Thyroid gland (tissue), 4 donors: Measurements from ENCODE around the gene KRT34. TPM values are rescaled to one million over a fixed set of nuclear protein-coding genes. Genes with fewer than 3 reads are reported as not detected.

Source experiments
- DNase-seq, 2 donors: peaks; one replicate each; pipeline ENCODE4 v3.0.0-alpha.2; 2019
- H3K27ac ChIP-seq, 3 donors: fragments of 200-600 bp; sonication (generic); 1 replicate in 2 of 3; 2 replicates in 1 of 3; pipeline ENCODE4 v1.5.1; 2016 to 2019; ENCODE audit warnings: mild to moderate bottlenecking in 1 of 3, moderate library complexity in 1 of 3
- H3K27me3 ChIP-seq: fragments of 200-600 bp; sonication (generic); one replicate; pipeline ENCODE4 v1.5.1; 2019
- H3K36me3 ChIP-seq, 2 donors: fragments of 200-600 bp; sonication (generic); one replicate each; pipeline ENCODE4 v1.5.1; 2016 to 2019
- H3K4me1 ChIP-seq, 2 donors: fragments of 200-600 bp; sonication (generic); one replicate each; pipeline ENCODE4 v1.5.1; 2017 to 2019
- H3K4me3 ChIP-seq, 3 donors: fragments of 200-600 bp; sonication (generic); replicated peaks in 1 of 3; 1 replicate in 2 of 3; 2 replicates in 1 of 3; pipeline ENCODE4 v1.5.1; 2016; ENCODE audit warnings: mild to moderate bottlenecking in 1 of 3
- H3K9me3 ChIP-seq: fragments of 200-600 bp; sonication (generic); one replicate; pipeline ENCODE4 v1.5.1; 2017
- POLR2A ChIP-seq, 2 donors: fragments of 450-650 bp; IDR thresholded peaks; one replicate each; pipeline ENCODE4 v1.6.1; 2017; ENCODE audit warnings: antibody characterized with exemption in 2 of 2, mild to moderate bottlenecking in 2 of 2, moderate library complexity in 1 of 2
- WGBS, 2 donors: methylation state at CpG; one replicate each; pipeline ENCODE4 v1.1.5; 2017; 5-methylcytosine and 5-hydroxymethylcytosine counted together
- intact Hi-C: fragments of 100-400 bp; cut with DNase I; formaldehyde crosslinking; loops from one replicate; pipeline ENCODE4 v1.15.1; 2023
- total RNA-seq, 4 donors: library from RNA; depleted of rRNA; stranded (reverse); fragments of >200 nt; gene quantifications; one replicate each; pipeline ENCODE4 v1.2.3, GENCODE V29; 2016
- TF ChIP-seq, protein P1 (sequence below), 6 experiments: fragments of 200-600 bp in 3 of 6; fragments of 450-650 bp in 3 of 6; sonication (generic) in 3 of 6; IDR thresholded peaks; one replicate each; pipeline ENCODE4 v1.5.1; 2016 to 2019; ENCODE audit warnings: antibody characterized with exemption in 6 of 6, mild to moderate bottlenecking in 2 of 6, inconsistent platforms in 1 of 6, moderate library complexity in 1 of 6

KRT34 gene
- total RNA-seq, 4 donors from 2014 or later: not detected

DNA sequence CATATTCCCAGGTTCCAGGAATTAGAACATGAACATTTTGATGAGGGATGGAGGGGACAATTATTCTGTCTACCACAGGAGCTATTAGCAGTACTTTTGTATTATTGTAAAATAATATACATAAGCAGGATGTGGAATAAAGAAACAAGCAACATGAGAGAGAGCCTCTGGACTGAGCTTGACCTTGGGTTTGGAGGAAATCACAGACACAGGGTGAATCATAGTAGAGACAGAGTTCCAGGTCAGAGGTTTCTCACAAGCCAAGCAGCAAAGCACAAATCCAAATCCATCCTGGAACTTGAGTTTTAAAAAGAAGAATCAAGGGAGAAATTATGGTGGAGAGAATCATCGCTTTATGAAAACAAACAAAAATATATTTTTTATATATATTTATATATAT, 10.2 kb upstream of the KRT34 start:
- WGBS, 2 donors: 94 to 95% methylated on average over 1 of the region's 1 CpG

DNA sequence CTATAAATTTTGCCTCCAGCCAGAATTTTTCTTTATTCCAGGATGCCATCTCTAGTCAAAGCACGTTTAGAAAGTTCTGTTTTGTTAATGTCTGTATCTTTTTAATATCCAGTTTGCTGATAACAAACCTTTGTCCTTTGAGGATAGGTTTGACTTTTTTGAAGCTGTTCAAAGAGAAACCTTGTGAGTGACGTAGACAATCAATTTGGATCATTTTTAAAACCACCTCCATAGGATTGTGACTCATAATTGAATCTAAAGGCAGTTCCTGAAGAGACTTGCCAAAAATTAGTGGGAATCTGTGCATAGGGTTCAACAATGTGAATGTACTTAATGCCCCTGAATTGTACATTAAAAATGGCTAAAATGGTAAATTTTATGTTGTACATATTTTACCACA, 9.4 kb upstream of the KRT34 start:
- H3K9me3 ChIP-seq: no peaks in the 10 kb centered on the region
- DNase-seq: no peak
- no peak for TF ChIP-seq POLR2A (IDR thresholded peaks at IDR 0.05)
- TF ChIP-seq, protein P1, sequence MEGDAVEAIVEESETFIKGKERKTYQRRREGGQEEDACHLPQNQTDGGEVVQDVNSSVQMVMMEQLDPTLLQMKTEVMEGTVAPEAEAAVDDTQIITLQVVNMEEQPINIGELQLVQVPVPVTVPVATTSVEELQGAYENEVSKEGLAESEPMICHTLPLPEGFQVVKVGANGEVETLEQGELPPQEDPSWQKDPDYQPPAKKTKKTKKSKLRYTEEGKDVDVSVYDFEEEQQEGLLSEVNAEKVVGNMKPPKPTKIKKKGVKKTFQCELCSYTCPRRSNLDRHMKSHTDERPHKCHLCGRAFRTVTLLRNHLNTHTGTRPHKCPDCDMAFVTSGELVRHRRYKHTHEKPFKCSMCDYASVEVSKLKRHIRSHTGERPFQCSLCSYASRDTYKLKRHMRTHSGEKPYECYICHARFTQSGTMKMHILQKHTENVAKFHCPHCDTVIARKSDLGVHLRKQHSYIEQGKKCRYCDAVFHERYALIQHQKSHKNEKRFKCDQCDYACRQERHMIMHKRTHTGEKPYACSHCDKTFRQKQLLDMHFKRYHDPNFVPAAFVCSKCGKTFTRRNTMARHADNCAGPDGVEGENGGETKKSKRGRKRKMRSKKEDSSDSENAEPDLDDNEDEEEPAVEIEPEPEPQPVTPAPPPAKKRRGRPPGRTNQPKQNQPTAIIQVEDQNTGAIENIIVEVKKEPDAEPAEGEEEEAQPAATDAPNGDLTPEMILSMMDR (IDR thresholded peaks at IDR 0.05): no peak
- H3K4me3 ChIP-seq: no peak overlapping the region
- WGBS, 2 donors: 79 to 85% methylated on average over 2 of the region's 2 CpGs
- H3K36me3 ChIP-seq: no peaks in the 10 kb centered on the region
- intact Hi-C loops: no loop called here
- no peaks in the 10 kb centered on the region for H3K4me1 ChIP-seq
- H3K27ac ChIP-seq: no peak overlapping the region
- H3K27me3 ChIP-seq: no peaks in the 10 kb centered on the region

More for the DNA sequence above, 10.2 kb upstream of the KRT34 start:
- no peak for DNase-seq
- no peak overlapping the region for H3K27ac ChIP-seq
- no peak overlapping the region for H3K4me3 ChIP-seq
- H3K36me3 ChIP-seq: no peaks in the 10 kb centered on the region
- intact Hi-C loops: no loop called here
- H3K27me3 ChIP-seq: no peaks in the 10 kb centered on the region
- no peaks in the 10 kb centered on the region for H3K4me1 ChIP-seq
- H3K9me3 ChIP-seq: no peaks in the 10 kb centered on the region
- no peak for TF ChIP-seq POLR2A (IDR thresholded peaks at IDR 0.05)
- TF ChIP-seq, protein P1 (IDR thresholded peaks at IDR 0.05): no peak

DNA sequence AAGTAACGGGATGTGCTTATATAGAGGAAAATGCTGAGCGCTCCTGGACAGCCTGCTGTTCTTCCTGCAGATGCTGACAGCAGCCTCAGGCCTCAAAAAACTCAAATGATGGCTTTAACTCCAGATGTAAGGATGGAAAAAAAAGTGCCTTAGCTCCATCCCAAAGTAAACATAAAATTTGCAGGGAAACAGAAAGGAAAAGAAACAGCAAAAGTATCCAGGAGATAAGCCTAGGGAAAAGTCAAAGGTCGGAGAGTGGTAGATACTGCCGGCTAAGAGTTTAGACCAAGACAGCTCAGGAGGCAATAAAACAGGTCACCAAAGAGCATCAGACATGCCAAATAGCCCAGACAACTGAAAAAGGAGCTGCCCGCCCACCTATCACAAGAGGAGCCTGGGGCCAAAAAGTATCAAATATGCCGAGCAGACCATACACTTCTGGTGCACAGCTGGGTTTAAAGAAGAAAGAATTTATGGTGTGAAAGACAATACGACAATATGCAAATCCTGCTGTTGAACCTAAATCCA, 8.4 kb upstream of the KRT34 start:
- TF ChIP-seq, protein P1 (IDR thresholded peaks at IDR 0.05): no peak
- no peak for TF ChIP-seq POLR2A (IDR thresholded peaks at IDR 0.05)
- H3K27ac ChIP-seq: no peak overlapping the region
- DNase-seq: no peak
- no peaks in the 10 kb centered on the region for H3K9me3 ChIP-seq
- H3K27me3 ChIP-seq: no peaks in the 10 kb centered on the region
- WGBS, 2 donors: 74 to 87% methylated on average over 7 of the region's 7 CpGs
- H3K4me3 ChIP-seq: no peak overlapping the region
- H3K4me1 ChIP-seq: no peaks in the 10 kb centered on the region
- intact Hi-C loops: no loop called here
- H3K36me3 ChIP-seq: no peaks in the 10 kb centered on the region

DNA sequence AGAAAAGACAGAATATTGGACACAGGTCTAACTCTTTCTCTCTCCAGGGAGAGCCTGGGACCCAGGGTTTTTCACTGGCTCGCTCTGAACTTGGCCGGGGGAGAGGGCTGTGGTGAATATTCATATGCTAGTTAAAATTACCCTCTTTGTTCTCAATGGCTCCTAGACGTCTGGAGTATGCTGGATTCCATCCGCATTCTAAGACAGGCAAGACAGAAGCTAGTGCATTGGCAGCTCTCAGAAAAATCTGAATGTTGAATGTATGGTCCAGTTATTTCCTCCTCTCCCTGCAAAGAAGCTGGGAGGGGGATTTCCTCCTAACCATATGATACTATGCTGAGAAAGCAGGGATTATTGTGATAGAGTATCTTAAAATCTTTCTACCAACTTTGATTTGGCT, 5.6 kb upstream of the KRT34 start:
- intact Hi-C loops: no loop called here
- WGBS, 2 donors: 67 to 76% methylated on average over 4 of the region's 4 CpGs
- TF ChIP-seq POLR2A (IDR thresholded peaks at IDR 0.05): no peak
- TF ChIP-seq, protein P1 (IDR thresholded peaks at IDR 0.05): no peak
- no peak for DNase-seq
- Histone ChIP-seq H3K36me3 (no peaks in the 10 kb centered on the region), H3K4me1 (no peaks in the 10 kb centered on the region), H3K4me3 (no peak overlapping the region), H3K27me3 (no peaks in the 10 kb centered on the region), H3K9me3 (no peaks in the 10 kb centered on the region), H3K27ac (no peak overlapping the region)

DNA sequence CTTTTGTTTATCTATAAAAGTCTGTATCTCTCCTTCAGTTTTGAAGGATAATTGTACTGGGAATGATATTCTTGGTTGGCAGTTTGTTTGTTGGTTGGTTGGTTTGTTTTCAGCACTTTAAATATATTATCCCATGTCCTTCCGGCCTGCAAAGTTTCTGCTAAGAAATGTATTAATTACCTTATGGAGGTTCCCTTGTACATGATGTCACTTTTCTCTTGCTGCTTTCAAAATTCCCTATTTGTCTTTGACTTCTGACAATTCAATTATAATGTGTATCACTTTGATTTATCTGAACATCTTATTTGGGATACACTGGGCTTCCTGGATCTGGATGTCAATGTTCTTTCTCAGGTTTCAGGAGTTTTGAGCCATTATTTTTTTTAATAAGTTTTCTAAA, 4.1 kb upstream of the KRT34 start:
- H3K27ac ChIP-seq: no peak overlapping the region
- intact Hi-C loops: no loop called here
- no peaks in the 10 kb centered on the region for H3K9me3 ChIP-seq
- WGBS, 2 donors: 94 to 100% methylated on average over 1 of the region's 1 CpG
- no peaks in the 10 kb centered on the region for H3K4me1 ChIP-seq
- DNase-seq: no peak
- H3K36me3 ChIP-seq: no peaks in the 10 kb centered on the region
- TF ChIP-seq, protein P1 (IDR thresholded peaks at IDR 0.05): no peak
- no peak overlapping the region for H3K4me3 ChIP-seq
- no peaks in the 10 kb centered on the region for H3K27me3 ChIP-seq
